HG03066 (cell line): Measurements from ENCODE around the gene ABCC9.

ENCODE experiments used
- ATAC-seq: cut with Tn5 transposase; IDR thresholded peaks from one replicate; pipeline ENCODE4 v1.9.1; 2021; ENCODE audit warnings: low read depth; ENCODE audit not compliant: unreplicated experiment

ABCC9 gene

GRCh38 chr12:21940549-21941505 is at the start of gene ABCC9:
TSS of gene ABCC9 (minus strand) at chr12:21941426. CDS start at chr12:21936674, 4,752 bp downstream.
- ATAC-seq, result no peak

GRCh38 chr12:21989819-21990412 is 48.7 kb upstream of the ABCC9 start:
- no peak for ATAC-seq

- ATAC-seq, result no peak
Observed at GRCh38 chr12:21988619-21989018, 47.4 kb upstream of the ABCC9 start.

GRCh38 chr12:21987755-21988154 is 46.5 kb upstream of the ABCC9 start:
- no peak for ATAC-seq

GRCh38 chr12:21985155-21985554 is 43.9 kb upstream of the ABCC9 start:
- no peak for ATAC-seq

- ATAC-seq, result no peak
Observed at GRCh38 chr12:21984375-21984774, 43.1 kb upstream of the ABCC9 start.

GRCh38 chr12:21983095-21983494 is 41.9 kb upstream of the ABCC9 start:
- ATAC-seq, result no peak

- no peak for ATAC-seq
Observed at GRCh38 chr12:21980544-21980943, 39.3 kb upstream of the ABCC9 start.

GRCh38 chr12:21975293-21975692 is 34.1 kb upstream of the ABCC9 start:
- no peak for ATAC-seq

GRCh38 chr12:21973221-21973620 is 32.0 kb upstream of the ABCC9 start:
- no peak for ATAC-seq

- no peak for ATAC-seq
Observed at GRCh38 chr12:21972055-21972454, 30.8 kb upstream of the ABCC9 start.

- ATAC-seq, result no peak
Observed at GRCh38 chr12:21971344-21971743, 30.1 kb upstream of the ABCC9 start.

GRCh38 chr12:21962821-21963220 is 21.6 kb upstream of the ABCC9 start:
- ATAC-seq, result no peak

- no peak for ATAC-seq
Observed at GRCh38 chr12:21962236-21962635, 21.0 kb upstream of the ABCC9 start.

GRCh38 chr12:21950649-21951048 is 9.4 kb upstream of the ABCC9 start:
- ATAC-seq, result no peak

GRCh38 chr12:21949036-21949435 is 7.8 kb upstream of the ABCC9 start:
- ATAC-seq, result no peak

- ATAC-seq, result no peak
Observed at GRCh38 chr12:21946983-21947382, 5.8 kb upstream of the ABCC9 start.

GRCh38 chr12:21945002-21945401 is 3.8 kb upstream of the ABCC9 start:
- ATAC-seq, result no peak

- no peak for ATAC-seq
Observed at GRCh38 chr12:21942377-21942703, 1.1 kb upstream of the ABCC9 start.

GRCh38 chr12:21941506-21942376 is 515 bp upstream of the ABCC9 start:
- no peak for ATAC-seq

- ATAC-seq, result no peak
Observed at GRCh38 chr12:21939435-21939834, 1.8 kb downstream of the ABCC9 start.
